IMR-90 (cell line): ENCODE data around the gene FARS2. TPM values are rescaled to one million over a fixed set of nuclear protein-coding genes. Genes with fewer than 3 reads are reported as not detected.

ENCODE experiments used
- ATAC-seq: fragments of 200-7000 bp; cut with Tn5 transposase; 2 replicates; pipeline ENCODE4 v1.9.1; 2020; ENCODE audit warnings: low read depth, mild to moderate bottlenecking, moderate library complexity
- BruUV-seq: library from RNA; stranded (reverse); fragments of 400-500 nt; replicated peaks from 2 replicates; lab custom pipeline; 2021; lab: Mats Ljungman, UMichigan
- CTCF ChIA-PET: fragments of 300-600 bp; formaldehyde crosslinking; extraction: SDS; loops from one replicate; lab custom pipeline; 2021; ENCODE audit warnings: antibody characterized with exemption; lab: Yijun Ruan, JAX
- POLR2A ChIA-PET: fragments of 300-600 bp; sonication (Branson Sonifier 250); formaldehyde crosslinking; loops from one replicate; lab custom pipeline; 2022; ENCODE audit warnings: antibody characterized with exemption; ENCODE audit not compliant: unreplicated experiment; lab: Charles Lee
- DNase-seq: peaks from one replicate; pipeline ENCODE4 v3.0.0; 2013
- H2AFZ ChIP-seq: replicated peaks from 2 replicates; pipeline ENCODE3; 2013; ENCODE audit warnings: low read length, mild to moderate bottlenecking; ENCODE audit not compliant: poor library complexity
- H2AK5ac ChIP-seq: 2 replicates; pipeline ENCODE4 v1.6.1; 2013; ENCODE audit warnings: low read depth, low read length, inconsistent platforms
- H2AK9ac ChIP-seq: replicated peaks from 2 replicates; pipeline ENCODE3; 2013; ENCODE audit warnings: mild to moderate bottlenecking, low read depth, low read length, moderate library complexity; ENCODE audit not compliant: poor library complexity
- H2BK120ac ChIP-seq: 2 replicates; pipeline ENCODE4 v1.6.1; 2013; ENCODE audit warnings: low read depth, low read length, inconsistent platforms
- H2BK15ac ChIP-seq: 3 replicates; pipeline ENCODE4 v1.6.1; 2013; ENCODE audit warnings: low read depth, low read length, inconsistent platforms
- H2BK20ac ChIP-seq: 2 replicates; pipeline ENCODE4 v1.6.1; 2013; ENCODE audit warnings: low read depth, mild to moderate bottlenecking, inconsistent platforms, low read length, moderate library complexity
- H2BK5ac ChIP-seq: 2 replicates; pipeline ENCODE4 v1.6.1; 2013; ENCODE audit warnings: mild to moderate bottlenecking, low read depth, low read length, inconsistent platforms; ENCODE audit not compliant: poor library complexity, severe bottlenecking
- H3K14ac ChIP-seq: replicated peaks from 2 replicates; pipeline ENCODE4 v1.6.1; 2013; ENCODE audit warnings: low read depth, low read length, inconsistent platforms
- H3K18ac ChIP-seq: 2 replicates; pipeline ENCODE4 v1.6.1; 2013; ENCODE audit warnings: low read depth, low read length, control low read depth
- H3K23ac ChIP-seq: 2 replicates; pipeline ENCODE4 v1.6.1; 2013; ENCODE audit warnings: low read depth, low read length, inconsistent platforms
- H3K27ac ChIP-seq: 2 replicates; pipeline ENCODE4 v1.5.1; 2013; ENCODE audit warnings: mild to moderate bottlenecking, control low read depth, low read length; ENCODE audit not compliant: insufficient read depth
- H3K27me3 ChIP-seq: 2 replicates; pipeline ENCODE4 v1.6.1; 2013; ENCODE audit warnings: low read length; ENCODE audit not compliant: control insufficient read depth, insufficient read depth
- H3K36me3 ChIP-seq: 2 replicates; pipeline ENCODE4 v1.6.1; 2013; ENCODE audit warnings: low read length, mixed read lengths; ENCODE audit not compliant: control insufficient read depth, insufficient read depth
- H3K4ac ChIP-seq: 2 replicates; pipeline ENCODE4 v1.6.1; 2013; ENCODE audit warnings: low read depth, low read length, inconsistent platforms
- H3K4me1 ChIP-seq: 2 replicates; pipeline ENCODE4 v1.6.1; 2013; ENCODE audit warnings: low read length, mixed read lengths; ENCODE audit not compliant: control insufficient read depth, insufficient read depth
- H3K4me2 ChIP-seq: 2 replicates; pipeline ENCODE4 v1.6.1; 2013; ENCODE audit warnings: low read depth, mild to moderate bottlenecking, control low read depth, low read length, moderate library complexity
- H3K4me3 ChIP-seq: 2 replicates; pipeline ENCODE4 v1.5.1; 2013; ENCODE audit warnings: low read depth, mild to moderate bottlenecking, control low read depth, low read length, moderate library complexity; ENCODE audit not compliant: insufficient read depth
- H3K56ac ChIP-seq: 2 replicates; pipeline ENCODE4 v1.6.1; 2013; ENCODE audit warnings: low read length, inconsistent platforms; ENCODE audit not compliant: insufficient read depth; ENCODE audit errors: extremely low read depth
- H3K79me1 ChIP-seq, 2 experiments: 2 replicates each; pipeline ENCODE4 v1.6.1; 2013; ENCODE audit warnings: low read length in 2 of 2, inconsistent platforms in 1 of 2, low read depth in 1 of 2
- H3K9ac ChIP-seq: 2 replicates; pipeline ENCODE4 v1.6.1; 2013; ENCODE audit warnings: low read depth, low read length, control low read depth
- H3K9me1 ChIP-seq: 2 replicates; pipeline ENCODE4 v1.6.1; 2013; ENCODE audit warnings: low read length, inconsistent platforms; ENCODE audit not compliant: insufficient read depth
- H3K9me3 ChIP-seq: 2 replicates; pipeline ENCODE4 v1.6.1; 2013; ENCODE audit warnings: low read length; ENCODE audit not compliant: control insufficient read depth, insufficient read depth
- H4K20me1 ChIP-seq: 2 replicates; pipeline ENCODE4 v1.6.1; 2013; ENCODE audit warnings: low read length, inconsistent platforms; ENCODE audit not compliant: insufficient read depth
- H4K5ac ChIP-seq: 2 replicates; pipeline ENCODE4 v1.6.1; 2013; ENCODE audit warnings: mild to moderate bottlenecking, low read depth, low read length, control low read depth
- H4K8ac ChIP-seq, 2 experiments: 2 replicates each; pipeline ENCODE4 v1.6.1; 2013; ENCODE audit warnings: low read depth in 2 of 2, low read length in 2 of 2, control low read depth in 1 of 2, inconsistent platforms in 1 of 2
- H4K91ac ChIP-seq: 2 replicates; pipeline ENCODE4 v1.6.1; 2013; ENCODE audit warnings: low read depth, low read length, inconsistent platforms; ENCODE audit not compliant: insufficient read depth
- CHD1 ChIP-seq: IDR thresholded peaks from 2 replicates; pipeline ENCODE4 v1.6.1; 2012; ENCODE audit warnings: low read depth, low read length, improper control_type of control experiment
- FOS ChIP-seq: fragments of 150-350 bp; IDR thresholded peaks from 2 replicates; pipeline ENCODE4 v1.6.1; 2016; ENCODE audit warnings: low read depth, low read length
- MAFK ChIP-seq: IDR thresholded peaks from 2 replicates; pipeline ENCODE4 v1.6.1; 2012; ENCODE audit warnings: low read depth, low read length, improper control_type of control experiment
- MAZ ChIP-seq: IDR thresholded peaks from 2 replicates; pipeline ENCODE4 v1.6.1; 2012; ENCODE audit warnings: low read depth, mild to moderate bottlenecking, low read length, improper control_type of control experiment, moderate library complexity, borderline replicate concordance
- MXI1 ChIP-seq: IDR thresholded peaks from 2 replicates; pipeline ENCODE4 v1.6.1; 2012; ENCODE audit warnings: low read depth, mild to moderate bottlenecking, low read length, moderate library complexity, borderline replicate concordance
- POLR2A ChIP-seq: IDR thresholded peaks from 2 replicates; pipeline ENCODE4 v1.6.1; 2012; ENCODE audit warnings: mild to moderate bottlenecking, low read depth, low read length
- RCOR1 ChIP-seq: IDR thresholded peaks from 2 replicates; pipeline ENCODE4 v1.6.1; 2012; ENCODE audit warnings: mild to moderate bottlenecking, low read length, improper control_type of control experiment; ENCODE audit not compliant: insufficient replicate concordance
- WGBS, 2 experiments: methylation state at CpG; one replicate each; pipeline versions ENCODE4 v1.1.5 to v1.1.7; 2013; ENCODE audit warnings: missing lambda C conversion rate in 2 of 2; ENCODE audit not compliant: insufficient read length in 1 of 2; ENCODE audit errors: extremely low coverage in 2 of 2; 5-methylcytosine and 5-hydroxymethylcytosine counted together
- dilution Hi-C: fragments of 300-500 bp; cut with HindIII; formaldehyde crosslinking; loops from one replicate; pipeline ENCODE4 v1.14.3; 2018; ENCODE audit warnings: low sequenced_read_pairs; ENCODE audit not compliant: unreplicated experiment
- in situ Hi-C: fragments of 300-500 bp; cut with MboI; formaldehyde crosslinking; loops from 3 replicates; pipeline ENCODE4 v1.14.3; 2019; ENCODE audit warnings: low sequenced_read_pairs, inconsistent platforms, mixed read lengths
- intact Hi-C: fragments of 100-400 bp; cut with micrococcal nuclease; formaldehyde crosslinking; loops from 2 replicates; pipeline ENCODE4 v1.10.0; 2022
- polyA plus RNA-seq, 3 experiments: library from polyadenylated mRNA; depleted of rRNA; stranded (reverse); fragments of >200 nt; gene quantifications; 2 replicates each; pipeline ENCODE4 v1.2.3, GENCODE V29; 2012; ENCODE audit warnings: low replicate concordance in 1 of 3
- total RNA-seq: library from RNA; depleted of rRNA; stranded (reverse); fragments of >200 nt; gene quantifications from 2 replicates; pipeline ENCODE4 v1.2.3, GENCODE V29; 2012
- TF ChIP-seq, protein P1 (sequence below): conservative IDR thresholded peaks from 2 replicates; pipeline ENCODE4 v1.5.1; 2012; ENCODE audit warnings: mild to moderate bottlenecking, low read depth, low read length, improper control_type of control experiment

The FARS2 gene
- total and polyA plus RNA-seq, 2 of the 4 experiments (the other 2 are of a cell fraction) = 12.1 to 28.9 TPM

DNA sequence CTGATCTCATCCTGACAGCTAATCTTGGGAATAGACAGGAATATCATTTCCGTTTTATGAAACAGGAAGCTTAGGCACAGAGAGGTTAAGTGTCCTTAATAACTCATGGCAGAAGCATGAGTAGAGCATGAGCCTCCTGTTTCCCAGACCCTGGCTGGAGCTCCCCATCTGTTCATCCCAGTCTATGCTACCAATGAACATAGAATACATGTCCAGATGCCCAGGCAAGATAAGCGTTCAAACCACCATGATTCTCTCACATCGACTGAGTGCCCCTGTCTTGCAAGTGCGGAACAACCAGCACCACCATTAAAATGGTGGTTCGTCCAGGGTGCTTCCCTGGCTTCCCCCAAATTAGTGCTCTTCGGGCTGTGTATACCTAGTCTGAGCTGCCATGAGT lies 217.1 kb downstream of the FARS2 start:
- H3K9me3 ChIP-seq = no peaks in the 10 kb centered on the region
- no peak for DNase-seq
- dilution Hi-C loops (no loop called here), intact Hi-C loops (loop anchor here (10.0 kb wide), 1 partner anchor 836 kb away; no protein-coding TSS in a partner anchor), in situ Hi-C loops (no loop called here)
- no peaks in the 10 kb centered on the region for H3K9me1 ChIP-seq
- no peak overlapping the region for H2BK5ac ChIP-seq
- no peak overlapping the region for H3K9ac ChIP-seq
- no peak overlapping the region for H2AK9ac ChIP-seq
- TF ChIP-seq MXI1 (no peak), CHD1 (no peak), FOS (no peak), MAFK (no peak), RCOR1 (no peak), POLR2A (no peak), MAZ (no peak)
- TF ChIP-seq, protein P1, sequence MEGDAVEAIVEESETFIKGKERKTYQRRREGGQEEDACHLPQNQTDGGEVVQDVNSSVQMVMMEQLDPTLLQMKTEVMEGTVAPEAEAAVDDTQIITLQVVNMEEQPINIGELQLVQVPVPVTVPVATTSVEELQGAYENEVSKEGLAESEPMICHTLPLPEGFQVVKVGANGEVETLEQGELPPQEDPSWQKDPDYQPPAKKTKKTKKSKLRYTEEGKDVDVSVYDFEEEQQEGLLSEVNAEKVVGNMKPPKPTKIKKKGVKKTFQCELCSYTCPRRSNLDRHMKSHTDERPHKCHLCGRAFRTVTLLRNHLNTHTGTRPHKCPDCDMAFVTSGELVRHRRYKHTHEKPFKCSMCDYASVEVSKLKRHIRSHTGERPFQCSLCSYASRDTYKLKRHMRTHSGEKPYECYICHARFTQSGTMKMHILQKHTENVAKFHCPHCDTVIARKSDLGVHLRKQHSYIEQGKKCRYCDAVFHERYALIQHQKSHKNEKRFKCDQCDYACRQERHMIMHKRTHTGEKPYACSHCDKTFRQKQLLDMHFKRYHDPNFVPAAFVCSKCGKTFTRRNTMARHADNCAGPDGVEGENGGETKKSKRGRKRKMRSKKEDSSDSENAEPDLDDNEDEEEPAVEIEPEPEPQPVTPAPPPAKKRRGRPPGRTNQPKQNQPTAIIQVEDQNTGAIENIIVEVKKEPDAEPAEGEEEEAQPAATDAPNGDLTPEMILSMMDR = no peak
- WGBS, 2 experiments = no CpG with 5 or more reads among the region's 6 CpGs
- H4K20me1 ChIP-seq = no peaks in the 10 kb centered on the region
- no peak overlapping the region for H3K4ac ChIP-seq
- no peak overlapping the region for H3K4me3 ChIP-seq
- no peaks in the 10 kb centered on the region for H3K79me1 ChIP-seq
- no peak overlapping the region for H3K27ac ChIP-seq
- ChIA-PET CTCF (no interaction called here), POLR2A (no interaction called here)
- H2BK20ac ChIP-seq = no peak overlapping the region
- ATAC-seq = no peak
- no peak overlapping the region for H3K23ac ChIP-seq
- H4K5ac ChIP-seq = no peak overlapping the region
- H2AK5ac ChIP-seq = no peak overlapping the region
- BruUV-seq = no TSS peak
- H3K4me2 ChIP-seq = no peak overlapping the region
- H4K8ac ChIP-seq = no peak overlapping the region
- no peaks in the 10 kb centered on the region for H3K27me3 ChIP-seq
- H3K36me3 ChIP-seq = no peaks in the 10 kb centered on the region
- H3K4me1 ChIP-seq = no peaks in the 10 kb centered on the region
- no peak overlapping the region for H3K18ac ChIP-seq
- H3K14ac ChIP-seq = no peak overlapping the region
- H2AFZ ChIP-seq = no peak overlapping the region
- H3K56ac ChIP-seq = no peak overlapping the region
- H2BK15ac ChIP-seq = no peak overlapping the region
- no peak overlapping the region for H2BK120ac ChIP-seq
- H4K91ac ChIP-seq = no peak overlapping the region
